Tibial nerve (tissue), 4 donors: Measurements from ENCODE around the gene HSD17B8. TPM values are rescaled to one million over a fixed set of nuclear protein-coding genes. Genes with fewer than 3 reads are reported as not detected.
A peak's percentile ranks its signal among the peaks of the same experiment; 100 is the strongest.

Experiments
- DNase-seq, 2 donors: peaks; one replicate each; pipeline ENCODE4 v3.0.0-alpha.2; 2019; ENCODE audit warnings: low spot score in 2 of 2
- H3K27ac ChIP-seq, 4 donors: fragments of 200-600 bp; sonication (generic) in 3 of 4; one replicate each; pipeline ENCODE4 v1.5.1; 2017 to 2019; ENCODE audit warnings: mild to moderate bottlenecking in 1 of 4
- H3K27me3 ChIP-seq, 2 donors: fragments of 200-600 bp; sonication (generic) in 1 of 2; one replicate each; pipeline versions ENCODE4 v1.5.1 to v1.6.0; 2017 to 2019
- H3K36me3 ChIP-seq, 3 donors: fragments of 200-600 bp; sonication (generic); one replicate each; pipeline ENCODE4 v1.5.1; 2018 to 2019
- H3K4me1 ChIP-seq, 4 donors: fragments of 200-600 bp; sonication (generic) in 3 of 4; one replicate each; pipeline ENCODE4 v1.5.1; 2017 to 2019
- H3K4me3 ChIP-seq, 4 donors: fragments of 200-600 bp; sonication (generic) in 3 of 4; one replicate each; pipeline ENCODE4 v1.5.1; 2017 to 2019; ENCODE audit warnings: mild to moderate bottlenecking in 1 of 4, moderate library complexity in 1 of 4
- H3K9me3 ChIP-seq, 4 donors: fragments of 200-600 bp; sonication (generic) in 3 of 4; one replicate each; pipeline ENCODE4 v1.5.1; 2017 to 2019
- CTCF ChIP-seq, 5 experiments: fragments of 200-600 bp in 3 of 5; fragments of 450-650 bp in 2 of 5; sonication (generic) in 3 of 5; IDR thresholded peaks; one replicate each; pipeline ENCODE4 v1.5.1; 2016 to 2019; ENCODE audit warnings: antibody characterized with exemption in 5 of 5, mild to moderate bottlenecking in 3 of 5, moderate library complexity in 2 of 5
- EP300 ChIP-seq, 2 donors: sonication (generic); formaldehyde crosslinking; IDR thresholded peaks; one replicate each; pipeline ENCODE4 v1.6.1; 2017; ENCODE audit warnings: antibody characterized with exemption in 2 of 2, mild to moderate bottlenecking in 1 of 2
- POLR2A ChIP-seq, 2 donors: fragments of 450-650 bp; IDR thresholded peaks; one replicate each; pipeline ENCODE4 v1.6.1; 2017; ENCODE audit warnings: antibody characterized with exemption in 2 of 2, mild to moderate bottlenecking in 2 of 2, moderate library complexity in 2 of 2
- WGBS, 2 donors: methylation state at CpG; one replicate each; pipeline ENCODE4 v1.1.5; 2018; 5-methylcytosine and 5-hydroxymethylcytosine counted together
- total RNA-seq, 4 donors: library from RNA; depleted of rRNA; stranded (reverse); fragments of >200 nt; gene quantifications; one replicate each; pipeline ENCODE4 v1.1.0, GENCODE V29; 2016

Gene HSD17B8
- total RNA-seq, 4 donors from 2014 or later, result 10.0 to 33.9 (median 19.1) TPM

DNA sequence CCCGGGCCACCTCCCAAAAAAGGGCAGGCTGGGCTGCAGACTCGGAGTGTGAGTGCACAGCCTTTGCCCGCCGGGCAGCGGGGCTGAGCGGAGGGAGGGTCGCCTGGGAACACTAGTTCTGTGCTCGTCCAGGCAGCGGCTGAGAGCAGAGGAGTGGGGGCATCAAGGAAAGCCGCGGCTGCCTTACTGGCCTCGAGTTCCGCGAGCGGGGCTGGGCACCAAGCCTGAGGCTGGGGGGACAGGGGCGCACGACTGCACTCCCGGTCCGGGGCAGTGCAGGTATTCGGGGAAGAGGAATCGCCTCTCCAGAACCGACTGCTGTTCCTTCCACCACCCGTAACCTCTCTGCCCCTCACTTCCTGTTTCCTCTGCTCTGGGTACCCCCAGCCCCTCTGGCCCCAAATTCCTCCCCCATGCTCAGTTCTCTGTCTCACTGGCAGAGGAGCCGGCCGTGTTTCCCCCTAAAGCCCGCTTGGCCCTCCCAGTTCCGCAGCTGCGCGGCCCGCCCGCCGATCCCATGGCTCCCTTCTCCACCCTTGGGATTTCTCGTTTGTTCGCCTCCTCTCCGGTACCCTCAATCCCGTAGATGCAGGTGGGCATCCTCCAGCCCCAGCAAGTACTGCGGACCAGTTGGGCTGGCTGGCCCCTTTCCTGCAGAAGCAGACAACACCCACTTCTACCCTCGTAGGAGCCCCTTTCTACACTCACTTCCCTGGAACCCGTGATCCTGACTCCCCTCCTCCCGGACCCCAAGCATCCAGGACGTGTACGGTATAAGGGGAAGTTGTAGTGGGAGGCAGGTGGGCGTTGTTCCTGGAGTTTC lies 8.9 kb downstream of the HSD17B8 start:
- Histone ChIP-seq H3K9me3 (no peaks in the 10 kb centered on the region), H3K27me3 (peaks cover 0 to 20% of the 10 kb centered on the region in 2 donors), H3K36me3 (peaks cover 0 to 30% (median 0%) of the 10 kb centered on the region in 3 donors), H3K27ac (peak overlapping the region in 1 of 4 donors; percentile 53), H3K4me3 (peak overlapping the region; percentile 24 to 57 (median 50)), H3K4me1 (peaks cover 0 to 32% (median 14%) of the 10 kb centered on the region in 4 donors)
- WGBS, 2 donors, result 1% methylated on average over 43 of the region's 43 CpGs
- DNase-seq, result no peak
- no peak for TF ChIP-seq EP300 (IDR thresholded peaks at IDR 0.05)
- no peak for TF ChIP-seq CTCF (IDR thresholded peaks at IDR 0.05)
- no peak for TF ChIP-seq POLR2A (IDR thresholded peaks at IDR 0.05)

DNA sequence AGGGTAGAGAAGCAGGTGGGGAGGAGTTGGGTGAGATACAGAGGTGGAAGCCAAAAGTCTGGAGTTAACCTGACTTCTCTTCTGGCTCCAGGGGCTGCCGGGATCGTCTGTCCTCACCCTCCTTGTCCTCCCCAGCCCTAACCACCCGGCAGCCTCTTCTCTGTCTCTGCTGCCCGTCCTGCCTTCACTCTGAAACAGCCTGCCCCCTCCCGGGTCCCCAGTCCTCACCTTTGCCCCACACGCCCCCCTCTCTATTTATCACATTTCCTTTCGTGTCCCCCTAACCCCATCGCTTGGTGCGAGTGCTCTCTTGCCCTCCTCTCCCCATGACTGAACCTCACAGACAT lies 9.5 kb downstream of the HSD17B8 start:
- H3K9me3 ChIP-seq, result no peaks in the 10 kb centered on the region
- H3K4me3 ChIP-seq, result peak overlapping the region; percentile 24 to 57 (median 50)
- no peak for DNase-seq
- 10 to 11% methylated on average over 9 of the region's 9 CpGs for WGBS, 2 donors
- peaks cover 0 to 20% of the 10 kb centered on the region in 2 donors for H3K27me3 ChIP-seq
- H3K36me3 ChIP-seq, result peaks cover 0 to 30% (median 0%) of the 10 kb centered on the region in 3 donors
- peaks cover 0 to 27% (median 13%) of the 10 kb centered on the region in 4 donors for H3K4me1 ChIP-seq
- H3K27ac ChIP-seq, result peak overlapping the region in 1 of 4 donors; percentile 53
- no peak for TF ChIP-seq EP300 (IDR thresholded peaks at IDR 0.05)
- TF ChIP-seq POLR2A (IDR thresholded peaks at IDR 0.05), result no peak
- TF ChIP-seq CTCF (IDR thresholded peaks at IDR 0.05), result no peak

- TF ChIP-seq EP300 (IDR thresholded peaks at IDR 0.05) (no peak), CTCF (IDR thresholded peaks at IDR 0.05) (no peak), POLR2A (IDR thresholded peaks at IDR 0.05) (no peak)
- DNase-seq, result no peak
- H3K27ac ChIP-seq, result no peak overlapping the region
- H3K27me3 ChIP-seq, result peaks cover 0 to 26% of the 10 kb centered on the region in 2 donors
- 76 to 77% methylated on average over 9 of the region's 9 CpGs for WGBS, 2 donors
- no peak overlapping the region for H3K4me3 ChIP-seq
- peaks cover 0 to 19% (median 0%) of the 10 kb centered on the region in 3 donors for H3K36me3 ChIP-seq
- peaks cover 0 to 21% (median 13%) of the 10 kb centered on the region in 4 donors for H3K4me1 ChIP-seq
- no peaks in the 10 kb centered on the region for H3K9me3 ChIP-seq
Measured at GRCh38 chr6:33215271-33216116, 11.0 kb downstream of the HSD17B8 start.

DNA sequence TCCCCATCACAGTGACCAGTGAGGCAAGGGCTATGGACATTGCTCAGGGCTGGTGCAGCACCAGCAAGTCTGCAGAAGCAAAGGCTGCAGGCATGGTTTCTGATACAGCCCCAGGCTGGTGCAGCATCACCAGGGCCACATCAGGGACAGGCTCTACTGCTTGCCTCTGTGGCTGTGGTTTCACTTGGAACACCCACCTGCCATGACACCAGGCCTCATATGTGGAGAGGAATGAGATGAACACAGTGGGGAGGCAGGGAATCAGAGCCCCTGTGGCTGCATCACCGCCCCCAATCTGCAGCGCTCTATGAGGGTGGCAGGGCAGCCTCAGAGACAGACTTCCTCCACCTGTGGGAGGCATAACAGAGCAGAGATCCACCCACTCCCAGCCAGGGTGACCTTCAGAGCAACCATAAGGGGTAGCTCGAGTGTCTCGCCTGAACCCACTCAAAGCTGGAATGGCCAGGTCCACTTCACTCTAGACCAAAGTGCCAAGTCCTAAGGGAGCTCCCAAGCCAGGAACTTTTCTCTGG lies 11.7 kb downstream of the HSD17B8 start:
- H3K4me1 ChIP-seq, result peaks cover 0 to 21% (median 13%) of the 10 kb centered on the region in 4 donors
- no peak overlapping the region for H3K4me3 ChIP-seq
- TF ChIP-seq CTCF (IDR thresholded peaks at IDR 0.05), result no peak
- no peak for TF ChIP-seq POLR2A (IDR thresholded peaks at IDR 0.05)
- no peak for TF ChIP-seq EP300 (IDR thresholded peaks at IDR 0.05)
- H3K27ac ChIP-seq, result no peak overlapping the region
- no peaks in the 10 kb centered on the region for H3K9me3 ChIP-seq
- H3K27me3 ChIP-seq, result peaks cover 0 to 33% of the 10 kb centered on the region in 2 donors
- DNase-seq, result no peak
- H3K36me3 ChIP-seq, result peaks cover 0 to 12% (median 0%) of the 10 kb centered on the region in 3 donors
- WGBS, 2 donors, result 86 to 87% methylated on average over 4 of the region's 4 CpGs
